HG02981 (cell line): ENCODE results near the gene HMX2.

Source experiments
- ATAC-seq: cut with Tn5 transposase; IDR thresholded peaks from one replicate; pipeline ENCODE4 v1.9.1; 2021; ENCODE audit warnings: mild to moderate bottlenecking, moderate library complexity; ENCODE audit not compliant: unreplicated experiment

The HMX2 gene

DNA sequence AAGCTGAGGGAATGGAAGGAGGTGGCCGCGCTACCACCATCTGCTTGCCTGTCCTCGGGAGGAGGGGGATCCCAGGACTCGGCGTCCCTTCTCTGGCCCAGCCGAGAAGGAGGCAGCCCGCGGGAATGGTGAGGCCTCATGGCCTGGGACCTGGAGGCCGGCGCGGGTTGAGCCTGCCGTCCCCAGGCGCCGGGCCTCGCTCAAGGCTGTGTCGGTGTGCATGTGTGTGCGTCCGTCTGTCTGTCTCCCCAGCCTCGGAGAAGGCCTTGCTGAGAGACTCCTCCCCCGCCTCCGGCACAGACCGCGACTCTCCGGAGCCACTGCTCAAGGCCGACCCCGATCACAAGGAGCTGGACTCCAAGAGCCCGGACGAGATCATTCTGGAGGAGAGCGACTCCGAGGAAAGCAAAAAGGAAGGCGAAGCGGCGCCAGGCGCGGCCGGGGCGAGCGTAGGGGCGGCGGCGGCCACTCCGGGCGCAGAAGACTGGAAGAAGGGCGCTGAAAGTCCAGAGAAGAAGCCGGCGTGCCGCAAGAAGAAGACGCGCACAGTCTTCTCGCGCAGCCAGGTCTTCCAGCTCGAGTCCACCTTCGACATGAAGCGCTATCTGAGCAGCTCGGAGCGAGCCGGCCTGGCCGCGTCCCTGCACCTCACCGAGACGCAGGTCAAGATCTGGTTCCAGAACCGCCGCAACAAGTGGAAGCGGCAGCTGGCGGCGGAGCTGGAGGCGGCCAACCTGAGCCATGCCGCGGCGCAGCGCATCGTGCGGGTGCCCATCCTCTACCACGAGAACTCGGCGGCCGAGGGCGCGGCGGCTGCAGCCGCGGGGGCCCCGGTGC is 10.9 kb upstream of the HMX2 start:
- no peak for ATAC-seq

DNA sequence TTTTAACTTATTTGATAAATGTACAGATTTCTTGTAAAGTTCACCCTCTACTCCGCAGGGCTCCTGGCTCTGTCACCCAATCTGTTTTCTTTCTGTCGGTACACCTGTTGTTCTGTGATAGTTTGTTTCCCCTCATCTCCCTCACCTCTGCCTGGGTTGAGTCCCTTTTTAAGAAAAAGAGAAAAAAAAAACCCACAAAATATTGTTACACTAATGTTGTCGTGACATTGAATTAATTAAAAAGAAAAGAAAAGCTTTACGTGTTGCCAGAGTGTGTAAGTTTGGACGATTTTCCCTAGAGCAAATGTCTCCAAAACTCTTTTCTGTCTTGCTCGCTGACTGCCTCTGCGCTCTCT is 8.8 kb upstream of the HMX2 start:
- no peak for ATAC-seq

DNA sequence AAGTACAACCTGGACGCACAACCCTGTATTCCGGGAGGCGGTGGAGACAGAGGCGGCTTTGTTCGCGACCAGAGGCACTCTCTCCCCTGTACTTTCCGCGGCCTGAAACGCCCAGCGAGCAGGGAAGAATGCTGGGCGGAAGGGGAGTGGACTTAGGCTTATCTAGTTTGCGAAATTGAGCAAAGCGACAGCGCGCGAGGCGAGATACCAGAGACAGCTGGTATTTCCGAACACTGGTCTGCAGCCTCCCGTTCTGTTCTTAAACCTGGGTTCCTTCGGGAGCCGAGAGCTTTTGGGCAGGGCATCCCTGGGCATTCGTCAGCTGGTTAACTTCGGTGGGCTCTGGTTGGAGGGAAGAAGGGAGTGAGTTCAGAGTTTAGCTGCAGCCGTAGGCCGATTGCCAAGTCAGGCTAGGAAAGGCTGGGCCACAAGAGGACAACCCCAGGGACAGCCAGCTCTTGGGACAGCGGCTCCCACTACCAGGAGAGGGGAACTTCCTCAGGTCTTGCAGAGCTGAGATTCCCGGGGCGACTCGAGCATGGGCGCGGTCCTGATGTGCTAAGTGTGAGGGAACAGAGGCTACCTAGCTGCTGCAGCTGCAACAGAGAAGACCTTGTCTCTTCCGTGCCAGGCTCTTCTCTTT is 8.3 kb upstream of the HMX2 start:
- ATAC-seq: no peak

DNA sequence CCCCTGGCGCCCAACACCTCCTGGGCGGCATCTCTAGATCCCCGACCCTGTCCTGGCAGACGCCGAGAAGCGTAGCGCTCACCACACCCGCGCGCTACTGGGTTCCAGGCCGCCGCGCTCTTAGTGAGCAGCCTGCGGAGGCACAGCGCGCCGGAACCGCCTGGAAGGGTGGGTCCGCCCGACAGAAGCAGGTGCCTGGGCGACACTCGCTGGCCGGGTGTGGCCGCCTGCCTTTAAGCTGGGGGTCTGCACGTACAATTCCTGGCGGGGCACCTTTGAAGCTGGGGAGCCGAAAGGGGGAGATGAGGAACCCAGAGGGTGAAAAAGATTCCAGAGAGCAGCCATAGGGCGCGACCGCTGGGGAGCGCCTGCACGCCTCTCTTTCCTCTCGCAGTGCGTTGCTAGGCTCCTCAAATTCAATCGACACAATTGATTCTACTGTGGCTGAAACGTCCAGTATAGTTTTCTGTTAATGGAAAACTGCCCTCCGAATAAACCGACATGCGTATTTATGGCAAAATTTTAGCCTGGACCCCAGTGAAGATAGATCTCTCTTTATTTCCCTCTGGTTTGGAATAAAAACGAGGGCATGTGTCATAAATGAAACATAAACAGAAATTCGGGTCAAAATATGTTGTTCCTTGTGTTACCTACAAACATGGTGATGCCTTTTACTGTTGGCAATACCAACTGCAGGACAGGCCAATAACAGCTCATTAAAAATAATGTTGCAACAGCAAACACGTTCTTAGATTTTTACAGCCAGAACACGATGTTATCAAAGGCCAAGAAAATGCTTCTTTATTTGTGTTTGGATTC is 7.6 kb upstream of the HMX2 start:
- ATAC-seq: no peak

DNA sequence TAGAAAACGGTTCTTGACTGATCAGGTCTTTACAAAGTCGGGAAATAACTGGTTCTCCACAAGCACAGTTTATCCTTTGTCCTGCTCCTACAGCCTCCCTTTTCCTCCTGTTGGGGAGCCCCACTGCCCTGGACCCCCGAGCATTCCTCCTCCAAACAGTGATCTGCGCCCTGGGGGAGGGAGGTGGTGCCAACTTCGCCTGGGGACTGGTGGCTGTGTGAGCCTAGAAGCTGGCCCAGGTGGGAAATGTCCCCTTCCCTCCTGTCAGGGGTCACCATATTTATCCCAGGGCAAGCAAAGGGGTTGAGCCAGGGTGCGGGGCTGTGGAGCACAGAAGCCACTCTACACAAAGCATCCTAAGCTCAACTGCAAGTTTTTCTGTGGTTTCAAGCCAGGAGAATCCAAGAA is 6.9 kb upstream of the HMX2 start:
- ATAC-seq: no peak

DNA sequence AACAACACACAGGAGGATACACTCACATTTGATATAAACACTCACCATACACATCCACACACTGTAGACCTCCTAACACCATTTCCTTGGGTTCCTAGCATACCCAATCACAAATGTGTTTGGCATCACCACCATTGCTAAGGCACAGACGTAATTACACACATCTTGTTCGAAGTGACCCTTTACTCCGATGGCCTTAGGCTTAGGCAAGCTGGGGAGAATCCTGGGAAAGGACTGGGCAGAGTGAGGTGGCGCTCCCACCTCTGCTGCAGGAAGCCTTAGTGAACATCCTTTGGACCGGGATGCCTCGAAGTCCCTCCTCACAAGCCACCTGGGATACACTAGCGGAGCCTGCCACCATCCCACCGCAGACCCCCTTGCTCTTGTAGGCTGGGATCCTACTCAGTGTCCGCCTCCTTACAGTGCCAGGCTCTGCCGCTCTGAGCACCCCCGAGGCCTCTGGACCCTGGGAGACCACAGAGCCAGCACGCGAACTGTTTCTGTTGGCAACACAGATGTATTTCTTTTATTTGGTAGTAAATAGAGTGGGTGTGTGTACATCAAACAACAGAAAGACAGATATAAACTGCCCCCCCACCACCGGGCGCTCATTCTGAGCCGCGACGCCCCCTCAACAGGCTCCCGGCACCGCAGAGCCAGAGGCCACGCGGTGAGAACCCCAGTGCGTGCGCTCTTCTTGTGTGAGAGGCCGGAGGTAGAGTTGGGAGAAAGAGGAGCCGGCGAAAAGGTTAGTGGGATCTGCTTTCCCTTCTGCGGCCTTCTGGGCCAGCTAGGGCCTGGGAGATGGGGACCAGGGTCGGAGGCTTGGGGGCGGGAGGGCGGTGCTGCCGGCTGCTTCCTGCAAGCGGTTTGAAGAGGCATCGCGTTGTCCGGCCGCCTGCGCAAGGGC is 5.9 kb upstream of the HMX2 start:
- no peak for ATAC-seq

DNA sequence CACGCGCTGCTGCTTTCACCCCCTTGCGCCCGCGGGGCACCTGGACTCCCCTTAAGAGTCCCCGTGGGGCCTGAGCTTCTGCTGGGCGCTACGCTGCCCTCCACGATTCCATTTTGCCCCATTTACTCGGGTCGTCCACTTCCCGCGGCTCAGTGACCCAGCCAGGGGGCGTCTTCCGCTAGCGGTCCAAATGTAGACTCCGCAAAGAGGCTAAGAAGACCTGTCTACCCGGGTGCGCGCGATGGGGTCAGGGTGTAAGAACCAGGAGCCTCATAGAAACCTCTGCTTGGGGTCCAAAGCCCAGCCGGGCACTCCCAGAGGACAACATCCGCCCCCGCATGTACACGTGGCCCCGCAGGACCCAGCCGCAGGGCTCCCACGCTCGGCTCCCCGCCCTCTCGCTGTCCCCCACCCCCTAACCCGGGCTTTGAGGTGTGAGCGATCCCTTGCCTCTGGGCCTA is 5.2 kb upstream of the HMX2 start:
- ATAC-seq: no peak

DNA sequence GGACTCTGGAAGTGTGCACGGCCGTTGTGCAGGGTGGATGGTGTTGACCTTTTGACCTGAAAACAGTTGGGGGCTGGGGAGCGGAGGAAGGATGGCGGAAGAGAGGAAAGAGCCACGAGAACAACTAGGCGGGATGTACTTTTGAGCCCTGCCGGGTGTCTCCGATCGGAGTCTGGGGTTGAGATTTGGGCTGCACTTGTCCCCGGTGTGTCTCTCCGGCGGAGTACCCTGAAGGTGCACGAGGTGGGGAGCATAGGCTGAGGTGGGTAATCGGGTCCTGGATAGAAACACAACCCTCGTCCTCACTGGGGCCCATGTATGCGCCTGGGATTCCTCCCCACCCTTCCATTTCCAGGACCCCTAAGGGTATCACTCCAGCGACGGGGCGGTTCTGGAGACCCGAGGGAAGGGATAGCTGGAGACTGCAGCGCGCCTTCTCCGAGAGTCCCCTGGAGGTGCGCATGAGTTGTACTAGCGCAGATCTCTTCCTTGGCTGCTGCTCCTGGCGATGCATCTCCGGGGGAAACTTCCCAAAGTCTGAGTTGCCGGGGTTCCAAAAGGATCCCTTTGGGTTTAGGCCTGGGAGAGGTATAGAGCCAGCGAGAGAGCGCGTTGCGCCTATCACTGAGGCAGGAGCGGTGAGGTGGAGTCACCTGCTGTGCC is 4.6 kb upstream of the HMX2 start:
- ATAC-seq: no peak

DNA sequence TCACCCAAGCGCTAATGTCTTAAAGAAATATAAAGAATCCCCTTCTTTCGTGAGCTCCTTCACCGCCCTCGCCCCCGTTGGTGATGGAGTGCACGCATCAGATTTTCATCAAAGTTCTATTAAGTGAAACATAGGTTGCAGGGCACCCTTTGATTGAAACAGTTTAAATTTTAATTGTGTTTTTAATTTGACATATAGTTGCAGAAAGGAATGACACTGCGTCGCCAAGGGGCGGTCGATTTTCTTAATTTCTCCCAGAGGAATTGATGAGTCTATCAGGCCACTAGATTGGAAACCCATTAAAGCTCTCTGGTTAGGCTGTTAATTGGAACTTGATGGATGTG is 4.1 kb upstream of the HMX2 start:
- ATAC-seq: no peak

DNA sequence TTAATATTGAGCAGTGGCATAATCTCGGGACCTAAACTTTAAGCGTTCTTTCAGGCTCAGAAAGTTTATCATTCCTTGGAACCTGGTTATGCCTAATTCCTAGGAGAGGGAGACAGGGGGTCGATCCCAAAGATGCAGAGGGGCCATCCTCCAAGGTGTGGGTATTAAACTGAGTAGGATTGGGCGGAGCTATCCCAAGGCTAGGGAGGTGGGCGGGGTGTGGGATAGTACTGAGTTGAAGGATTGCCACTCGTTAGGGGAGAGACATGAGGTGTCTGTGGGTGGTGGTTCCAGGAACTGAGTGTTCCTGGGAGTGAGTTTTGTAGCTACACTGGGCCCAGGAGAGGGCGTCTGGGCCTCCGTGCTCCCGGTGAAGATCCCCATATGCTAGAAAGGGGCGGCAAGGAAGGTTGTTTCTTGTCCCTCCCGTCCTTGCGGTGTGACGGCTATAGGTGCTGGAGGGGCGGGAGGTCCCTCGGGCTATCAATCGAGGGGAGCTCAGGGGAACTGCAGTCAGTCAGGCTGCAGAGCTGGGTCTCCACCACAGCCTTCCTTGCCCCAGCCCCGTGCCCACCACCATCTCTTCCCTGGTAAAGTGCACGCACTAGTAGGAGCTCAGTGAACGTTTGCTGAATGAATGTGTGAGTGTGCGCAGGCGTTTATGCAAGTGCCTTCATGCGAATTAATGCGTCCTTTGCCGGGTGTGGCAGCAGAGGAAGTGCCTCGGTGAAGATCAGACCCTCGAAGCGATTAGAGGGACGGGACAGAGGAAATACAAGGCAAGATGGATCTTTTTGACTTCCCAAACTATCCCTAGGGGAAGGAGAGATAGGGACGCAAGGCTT is 3.0 kb upstream of the HMX2 start:
- no peak for ATAC-seq

DNA sequence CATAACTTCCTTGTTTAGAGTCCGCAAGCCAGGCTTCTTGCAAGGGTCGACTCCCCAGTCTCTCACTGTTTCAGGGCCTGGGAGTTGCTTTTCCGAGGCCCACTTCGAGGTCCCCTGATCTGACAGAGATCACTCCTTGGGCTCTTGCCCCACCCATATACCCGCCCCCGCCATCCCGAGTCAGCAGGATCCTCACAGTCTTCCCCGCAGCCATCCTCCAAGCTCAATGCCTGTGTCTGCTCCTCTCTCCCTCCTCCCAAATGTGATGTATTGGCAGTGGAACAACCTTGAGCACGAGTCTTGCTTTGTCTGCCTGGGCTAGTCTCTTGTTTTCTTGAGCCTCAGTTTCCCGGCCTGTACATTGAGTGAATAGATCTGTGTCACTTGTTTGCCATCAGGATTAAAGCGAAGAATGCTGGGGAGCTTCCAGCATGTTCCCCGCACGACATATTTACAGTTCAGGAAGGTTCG is 2.4 kb upstream of the HMX2 start:
- ATAC-seq: no peak

DNA sequence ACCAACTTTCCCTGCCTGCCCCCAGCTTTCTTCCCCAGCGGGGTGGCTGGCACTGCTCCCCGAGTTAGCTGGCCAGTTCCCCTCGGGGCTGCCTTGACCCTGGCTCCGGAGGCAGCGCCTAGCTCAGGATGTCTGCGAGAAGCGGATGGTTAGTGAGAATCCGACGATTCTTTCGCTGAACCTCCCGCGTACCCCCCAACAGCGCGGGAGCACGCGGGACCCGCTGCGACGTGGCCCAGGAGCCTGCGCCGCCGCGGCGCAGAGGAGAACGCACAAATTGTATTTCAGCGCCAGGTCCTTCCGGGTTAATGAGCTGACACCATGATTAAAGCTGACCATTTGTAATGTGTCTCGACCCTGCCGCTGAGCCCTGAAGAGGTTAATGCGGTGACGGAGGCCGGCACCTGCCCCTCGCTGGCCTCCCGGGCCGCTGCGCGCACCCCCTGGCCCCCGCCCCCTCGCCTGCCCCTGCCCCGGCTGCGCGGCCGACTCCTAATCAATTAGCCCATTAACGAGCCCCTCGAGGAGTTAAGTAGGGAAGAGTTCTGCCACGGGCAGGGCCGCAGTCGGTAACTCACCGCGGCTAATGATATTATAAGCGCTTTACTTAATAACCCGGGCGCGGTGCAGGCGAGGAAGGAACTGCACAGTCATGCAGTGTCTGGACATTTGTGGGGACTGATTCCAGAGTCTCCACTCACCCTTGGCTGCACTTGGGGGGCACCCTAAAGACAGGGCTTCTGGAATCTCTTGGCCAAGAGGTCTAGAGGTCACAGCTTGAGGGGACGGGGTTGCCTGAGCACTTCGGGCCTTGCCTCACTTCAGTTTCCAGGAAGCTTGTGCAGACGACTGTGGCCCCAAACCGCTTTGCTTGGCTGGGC is 1.7 kb upstream of the HMX2 start:
- ATAC-seq: no peak

DNA sequence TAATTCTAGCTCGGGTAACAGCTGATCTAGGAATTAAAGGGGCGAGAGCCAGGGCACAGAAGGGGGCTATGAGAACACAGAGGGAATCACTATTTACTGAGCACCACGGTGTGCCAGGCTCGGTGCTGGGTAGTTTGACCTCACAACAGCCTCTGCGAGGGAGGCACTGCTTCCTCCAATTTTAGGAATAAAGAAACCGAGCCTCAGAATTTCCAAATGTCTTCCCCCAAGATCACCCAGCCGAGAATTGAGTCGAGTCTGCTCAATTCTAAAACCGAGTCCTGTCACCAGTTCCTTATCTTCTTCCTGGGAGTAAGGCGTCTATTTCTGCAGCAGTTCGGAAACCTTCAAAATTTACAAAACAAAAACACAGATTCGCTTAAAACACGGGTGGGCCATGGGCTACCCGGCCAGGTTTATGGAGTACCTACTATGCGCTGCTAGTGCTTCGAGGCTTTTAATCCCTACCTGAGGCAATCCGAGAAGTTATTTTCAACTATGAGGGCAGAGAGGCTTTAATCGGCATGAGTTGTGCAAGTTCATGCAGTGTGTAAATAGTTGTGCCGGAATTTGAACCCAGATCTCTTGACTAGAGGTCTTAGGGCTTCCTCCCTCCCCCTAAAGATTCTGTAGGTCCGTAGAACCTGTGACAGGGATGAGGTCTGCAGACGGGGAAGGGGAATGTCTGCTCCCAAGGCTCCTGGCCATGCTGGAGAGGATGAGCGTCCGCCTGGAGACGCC is 872 bp upstream of the HMX2 start:
- no peak for ATAC-seq

DNA sequence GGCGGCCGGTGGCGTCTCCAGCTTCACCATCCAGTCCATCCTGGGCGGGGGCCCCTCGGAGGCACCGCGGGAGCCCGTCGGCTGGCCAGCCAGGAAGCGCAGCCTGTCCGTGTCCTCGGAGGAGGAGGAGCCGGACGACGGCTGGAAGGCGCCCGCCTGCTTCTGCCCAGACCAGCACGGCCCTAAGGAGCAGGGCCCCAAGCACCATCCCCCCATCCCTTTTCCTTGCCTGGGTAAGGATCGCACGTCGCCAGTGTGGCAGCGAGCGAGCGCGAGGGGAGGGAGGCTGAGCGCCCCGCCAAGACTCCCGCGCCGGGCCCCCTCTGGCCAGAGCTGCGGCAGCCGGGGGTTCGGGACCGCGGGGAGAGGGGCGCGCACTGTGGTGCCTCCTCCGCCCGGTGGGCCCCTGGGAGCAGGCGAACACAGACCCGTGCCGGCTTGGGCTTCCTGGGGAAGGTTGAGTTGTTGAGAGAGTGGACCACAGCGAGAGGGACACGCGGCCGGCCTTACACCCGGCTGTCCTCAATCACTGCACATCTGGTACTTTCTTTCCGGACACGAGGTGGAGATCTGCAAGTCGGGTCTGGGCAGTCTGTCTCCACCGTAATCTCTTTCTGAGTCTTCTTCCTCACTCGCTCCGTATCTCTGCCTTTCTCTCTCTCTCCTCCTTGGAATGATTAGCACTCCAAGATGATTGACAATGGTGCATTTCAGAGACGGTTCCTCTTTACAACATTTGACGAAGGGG is 652 bp downstream of the HMX2 start:
- ATAC-seq: no peak

DNA sequence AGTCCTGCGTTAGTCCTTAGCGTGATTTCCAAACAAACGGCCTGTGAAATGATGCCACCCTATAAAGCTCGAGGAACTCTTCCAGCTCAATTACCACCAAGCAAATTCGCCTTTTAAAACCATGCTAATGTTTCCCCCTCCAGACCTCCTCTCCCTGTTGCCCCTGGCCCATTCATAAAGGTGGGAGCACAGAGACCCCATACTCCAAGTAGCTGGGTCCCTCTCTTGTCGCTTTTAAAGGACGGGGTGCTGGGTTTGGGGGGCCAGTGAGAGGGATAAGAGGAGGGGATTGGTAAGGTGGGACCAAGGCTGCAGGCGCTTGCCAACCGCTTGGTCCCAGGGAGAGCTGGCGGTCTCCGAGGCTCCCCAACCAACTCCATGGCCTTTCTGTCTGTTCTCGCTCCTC is 1.2 kb downstream of the HMX2 start:
- no peak for ATAC-seq

DNA sequence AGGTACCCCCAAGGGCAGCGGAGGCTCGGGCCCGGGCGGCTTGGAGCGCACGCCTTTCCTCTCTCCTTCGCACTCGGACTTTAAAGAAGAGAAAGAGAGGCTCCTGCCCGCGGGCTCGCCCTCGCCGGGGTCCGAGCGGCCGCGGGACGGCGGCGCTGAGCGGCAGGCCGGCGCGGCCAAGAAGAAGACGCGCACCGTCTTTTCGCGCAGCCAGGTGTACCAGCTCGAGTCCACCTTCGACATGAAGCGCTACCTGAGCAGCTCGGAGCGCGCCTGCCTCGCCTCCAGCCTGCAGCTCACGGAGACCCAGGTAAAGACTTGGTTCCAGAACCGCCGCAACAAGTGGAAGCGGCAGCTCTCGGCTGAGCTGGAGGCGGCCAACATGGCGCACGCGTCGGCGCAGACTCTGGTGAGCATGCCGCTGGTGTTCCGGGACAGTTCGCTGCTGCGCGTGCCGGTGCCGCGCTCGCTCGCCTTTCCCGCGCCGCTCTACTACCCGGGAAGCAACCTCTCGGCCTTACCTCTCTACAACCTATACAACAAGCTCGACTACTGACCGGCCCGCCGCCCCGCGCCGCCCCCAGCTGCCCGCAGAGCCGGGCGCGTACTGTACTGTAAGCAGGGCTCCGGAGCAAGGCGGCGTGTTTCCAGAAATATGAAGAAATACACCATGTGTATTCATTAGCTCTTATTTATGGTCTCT is 1.8 kb downstream of the HMX2 start:
- no peak for ATAC-seq
